CMK (cell line): Measurements from ENCODE around the gene CLDN4.
"Not testable (repeated sequence)": the region's sequence is repeated elsewhere in the genome, so short reads cannot be mapped to it uniquely, and the experiment has no call there.

Experiments used
- DNase-seq: peaks from one replicate; pipeline ENCODE4 v3.0.0-alpha.2; 2010; ENCODE audit warnings: low read depth

The CLDN4 gene

GRCh38 chr7:73830681-73831583 is at the start of gene CLDN4:
TSS of gene CLDN4 (plus strand) at chr7:73830996. CDS start at chr7:73831202, 206 bp downstream.
- DNase-seq: no peak

GRCh38 chr7:73786588-73786987 is 44.2 kb upstream of the CLDN4 start:
- DNase-seq: no peak

GRCh38 chr7:73787786-73788048 is 43.1 kb upstream of the CLDN4 start:
- not testable (repeated sequence) for DNase-seq

- no peak for DNase-seq
Measured at GRCh38 chr7:73789051-73789450, 41.7 kb upstream of the CLDN4 start.

- DNase-seq: not testable (repeated sequence)
Measured at GRCh38 chr7:73791170-73791690, 39.6 kb upstream of the CLDN4 start.

- DNase-seq: not testable (repeated sequence)
Measured at GRCh38 chr7:73795188-73795587, 35.6 kb upstream of the CLDN4 start.

GRCh38 chr7:73796656-73797055 is 34.1 kb upstream of the CLDN4 start:
- DNase-seq: not testable (repeated sequence)

- not testable (repeated sequence) for DNase-seq
Measured at GRCh38 chr7:73797176-73797575, 33.6 kb upstream of the CLDN4 start.

GRCh38 chr7:73799282-73800141 is 31.3 kb upstream of the CLDN4 start:
- no peak for DNase-seq

- no peak for DNase-seq
Measured at GRCh38 chr7:73801577-73801976, 29.2 kb upstream of the CLDN4 start.

GRCh38 chr7:73802459-73802858 is 28.3 kb upstream of the CLDN4 start:
- DNase-seq: no peak

GRCh38 chr7:73809467-73809951 is 21.3 kb upstream of the CLDN4 start:
- no peak for DNase-seq

- no peak for DNase-seq
Measured at GRCh38 chr7:73810998-73811360, 19.8 kb upstream of the CLDN4 start.

GRCh38 chr7:73811760-73812168 is 19.0 kb upstream of the CLDN4 start:
- DNase-seq: no peak

- DNase-seq: no peak
Measured at GRCh38 chr7:73812996-73813395, 17.8 kb upstream of the CLDN4 start.

GRCh38 chr7:73815436-73815835 is 15.4 kb upstream of the CLDN4 start:
- DNase-seq: no peak

GRCh38 chr7:73817121-73817520 is 13.7 kb upstream of the CLDN4 start:
- DNase-seq: no peak

- DNase-seq: no peak
Measured at GRCh38 chr7:73820013-73820412, 10.8 kb upstream of the CLDN4 start.

- DNase-seq: not testable (repeated sequence)
Measured at GRCh38 chr7:73821597-73822285, 9.1 kb upstream of the CLDN4 start.

GRCh38 chr7:73822319-73823173 is 8.2 kb upstream of the CLDN4 start:
- no peak for DNase-seq

GRCh38 chr7:73823257-73823656 is 7.5 kb upstream of the CLDN4 start:
- DNase-seq: no peak
